Measurements from ENCODE around the gene ZNF519.
"Not testable (repeated sequence)": the region's sequence is repeated elsewhere in the genome, so short reads cannot be mapped to it uniquely, and the experiment has no call there.

DNA sequence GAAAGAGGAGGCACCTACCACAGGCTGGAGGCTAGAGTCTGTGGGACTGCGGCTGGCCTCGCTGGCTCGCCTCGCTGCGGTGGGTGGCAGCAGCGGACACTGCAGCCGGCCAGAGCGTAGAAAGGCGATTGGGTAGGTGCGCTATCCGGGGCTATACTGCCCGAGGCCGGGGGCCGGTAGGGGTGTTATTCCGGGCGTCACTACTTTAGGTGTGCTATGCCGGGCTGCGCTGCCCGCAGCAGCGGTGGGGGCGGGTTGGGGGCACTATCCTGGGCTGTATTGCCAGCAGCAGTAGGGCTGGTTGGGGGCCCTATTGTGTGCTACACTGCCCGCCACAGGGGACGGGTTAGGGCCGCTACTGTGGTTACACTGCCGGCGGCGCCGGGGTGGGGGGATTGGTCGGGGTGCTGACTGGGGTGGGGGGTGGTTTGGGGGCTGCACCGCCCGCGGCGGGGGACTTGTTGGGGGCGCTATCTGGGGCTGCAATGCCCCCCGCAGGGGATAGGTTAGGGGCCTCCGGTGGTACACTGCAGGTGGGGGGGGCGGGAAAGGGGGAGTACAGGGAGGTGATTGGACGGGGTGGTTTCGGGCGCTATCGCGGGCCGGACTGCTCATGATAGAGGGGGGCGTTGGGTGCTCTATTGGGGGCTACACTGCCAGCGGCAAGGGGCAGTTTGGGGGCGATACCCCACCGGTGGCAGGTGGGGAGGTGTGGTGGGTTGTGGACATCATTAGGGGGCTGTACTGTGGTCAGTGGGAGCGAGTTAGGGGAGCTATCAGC lies 45.5 kb upstream of the ZNF519 start:
- TF ChIP-seq, protein P1, sequence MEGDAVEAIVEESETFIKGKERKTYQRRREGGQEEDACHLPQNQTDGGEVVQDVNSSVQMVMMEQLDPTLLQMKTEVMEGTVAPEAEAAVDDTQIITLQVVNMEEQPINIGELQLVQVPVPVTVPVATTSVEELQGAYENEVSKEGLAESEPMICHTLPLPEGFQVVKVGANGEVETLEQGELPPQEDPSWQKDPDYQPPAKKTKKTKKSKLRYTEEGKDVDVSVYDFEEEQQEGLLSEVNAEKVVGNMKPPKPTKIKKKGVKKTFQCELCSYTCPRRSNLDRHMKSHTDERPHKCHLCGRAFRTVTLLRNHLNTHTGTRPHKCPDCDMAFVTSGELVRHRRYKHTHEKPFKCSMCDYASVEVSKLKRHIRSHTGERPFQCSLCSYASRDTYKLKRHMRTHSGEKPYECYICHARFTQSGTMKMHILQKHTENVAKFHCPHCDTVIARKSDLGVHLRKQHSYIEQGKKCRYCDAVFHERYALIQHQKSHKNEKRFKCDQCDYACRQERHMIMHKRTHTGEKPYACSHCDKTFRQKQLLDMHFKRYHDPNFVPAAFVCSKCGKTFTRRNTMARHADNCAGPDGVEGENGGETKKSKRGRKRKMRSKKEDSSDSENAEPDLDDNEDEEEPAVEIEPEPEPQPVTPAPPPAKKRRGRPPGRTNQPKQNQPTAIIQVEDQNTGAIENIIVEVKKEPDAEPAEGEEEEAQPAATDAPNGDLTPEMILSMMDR (conservative IDR thresholded peaks at IDR 0.05; ENCODE audit: low read depth, low read length): not testable (repeated sequence)
- TF ChIP-seq EZH2phosphoT487 (IDR thresholded peaks at IDR 0.05; ENCODE audit: borderline replicate concordance, low read length); EZH2 (IDR thresholded peaks at IDR 0.05; ENCODE audit: low read length, unreplicated experiment): not testable (repeated sequence)
